Rectal smooth muscle tissue (tissue), 1 donor: Measurements from ENCODE around the gene DRD5.
"Not testable (repeated sequence)": the region's sequence is repeated elsewhere in the genome, so short reads cannot be mapped to it uniquely, and the experiment has no call there.

ENCODE experiments used
- H3K27ac ChIP-seq: one replicate; pipeline ENCODE4 v1.7.0; 2013; ENCODE audit warnings: low read depth, low read length, inconsistent platforms
- H3K27me3 ChIP-seq: one replicate; pipeline ENCODE4 v1.7.0; 2013; ENCODE audit warnings: low read length; ENCODE audit not compliant: control insufficient read depth, insufficient read depth
- H3K36me3 ChIP-seq: one replicate; pipeline ENCODE4 v1.7.0; 2013; ENCODE audit warnings: low read length; ENCODE audit not compliant: control insufficient read depth, insufficient read depth
- H3K4me1 ChIP-seq: one replicate; pipeline ENCODE4 v1.7.0; 2013; ENCODE audit warnings: low read length; ENCODE audit not compliant: control insufficient read depth, insufficient read depth
- H3K4me3 ChIP-seq: one replicate; pipeline ENCODE4 v1.7.0; 2013; ENCODE audit warnings: low read length
- H3K9ac ChIP-seq: one replicate; pipeline ENCODE4 v1.7.0; 2013; ENCODE audit warnings: low read length

The DRD5 gene

DNA sequence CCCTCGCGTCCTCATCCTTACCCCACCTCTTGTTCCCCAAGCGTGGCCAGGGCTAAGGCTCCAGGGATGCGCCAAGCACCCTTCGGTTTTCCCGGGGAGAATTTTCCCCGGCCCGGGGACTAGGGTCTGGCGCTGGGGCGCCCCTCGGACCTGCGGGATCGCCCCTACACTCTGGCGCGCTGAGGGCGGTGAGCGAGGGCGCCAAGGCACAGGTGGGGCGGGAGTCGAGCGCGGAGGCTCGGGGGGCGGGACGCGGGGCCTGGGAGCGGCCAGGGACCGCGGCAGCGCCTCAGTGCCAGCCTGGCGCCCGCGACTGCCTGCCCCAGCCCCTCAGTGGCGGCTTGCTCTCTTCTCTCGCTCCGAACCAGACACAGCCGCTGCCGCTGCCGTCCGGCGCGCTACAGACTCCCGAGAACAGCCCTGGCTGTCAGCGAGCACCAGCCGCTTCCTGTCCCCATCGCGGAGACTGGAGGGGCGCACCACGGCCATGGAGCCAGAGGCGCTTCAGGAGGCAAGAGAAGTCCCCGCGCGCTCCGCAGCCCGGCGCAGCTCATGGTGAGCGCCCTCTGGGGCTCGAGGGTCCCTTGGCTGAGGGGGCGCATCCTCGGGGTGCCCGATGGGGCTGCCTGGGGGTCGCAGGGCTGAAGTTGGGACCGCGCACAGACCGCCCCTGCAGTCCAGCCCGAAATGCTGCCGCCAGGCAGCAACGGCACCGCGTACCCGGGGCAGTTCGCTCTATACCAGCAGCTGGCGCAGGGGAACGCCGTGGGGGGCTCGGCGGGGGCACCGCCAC is at the start of gene DRD5:
TSS of gene DRD5 (plus strand) at position 292 of the 793 bp plus-strand sequence. CDS start at position 688, 396 bp downstream.
- Histone ChIP-seq H3K4me1 (no peaks in the 10 kb centered on the region), H3K27ac (no peak within 1 kb of the TSS), H3K27me3 (peaks cover 5% of the 10 kb centered on the region), H3K4me3 (no peak within 1 kb of the TSS), H3K36me3 (no peaks in the 10 kb centered on the region), H3K9ac (no peak within 1 kb of the TSS)

DNA sequence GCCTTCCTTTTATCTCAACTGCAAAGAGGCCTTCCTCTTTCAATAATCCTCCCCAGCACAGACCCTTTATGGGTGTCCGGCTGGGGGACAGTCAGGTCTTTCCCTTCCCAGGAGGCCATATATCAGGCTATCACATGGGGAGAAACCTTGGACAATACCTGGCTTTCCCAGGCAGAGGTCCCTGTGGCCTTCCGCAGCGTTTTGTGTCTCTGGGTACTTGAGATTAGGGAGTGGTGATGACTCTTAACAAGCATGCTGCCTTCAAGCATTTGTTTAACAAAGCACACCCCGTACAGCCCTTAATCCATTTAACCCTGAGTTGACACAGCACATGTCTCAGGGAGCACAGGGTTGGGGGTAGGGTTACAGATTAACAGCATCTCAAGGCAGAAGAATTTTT is 49.2 kb upstream of the DRD5 start:
- not testable (repeated sequence) for H3K27ac ChIP-seq, H3K36me3 ChIP-seq, H3K4me1 ChIP-seq, H3K9ac ChIP-seq, H3K27me3 ChIP-seq, H3K4me3 ChIP-seq

DNA sequence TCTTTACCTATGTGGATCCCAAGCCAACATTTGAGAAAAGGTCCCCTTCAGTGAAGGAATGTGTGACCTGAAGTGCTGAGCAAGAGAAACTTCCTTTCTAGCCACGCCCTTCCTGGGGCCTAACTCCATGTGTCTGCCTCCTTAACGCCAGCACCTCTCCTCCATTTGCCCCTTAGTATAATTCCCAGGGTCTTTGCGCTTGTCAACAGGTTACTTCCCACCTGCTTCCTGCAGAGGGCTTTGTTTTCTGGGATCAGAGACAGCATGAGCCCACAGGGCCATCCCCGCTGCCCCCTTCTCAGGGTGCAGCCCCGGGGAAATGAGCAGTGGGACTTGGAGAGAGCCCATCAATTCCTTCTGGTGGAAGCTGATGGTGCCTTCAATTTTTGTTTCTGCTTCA is 45.9 kb upstream of the DRD5 start:
- no peak overlapping the region for H3K27ac ChIP-seq

DNA sequence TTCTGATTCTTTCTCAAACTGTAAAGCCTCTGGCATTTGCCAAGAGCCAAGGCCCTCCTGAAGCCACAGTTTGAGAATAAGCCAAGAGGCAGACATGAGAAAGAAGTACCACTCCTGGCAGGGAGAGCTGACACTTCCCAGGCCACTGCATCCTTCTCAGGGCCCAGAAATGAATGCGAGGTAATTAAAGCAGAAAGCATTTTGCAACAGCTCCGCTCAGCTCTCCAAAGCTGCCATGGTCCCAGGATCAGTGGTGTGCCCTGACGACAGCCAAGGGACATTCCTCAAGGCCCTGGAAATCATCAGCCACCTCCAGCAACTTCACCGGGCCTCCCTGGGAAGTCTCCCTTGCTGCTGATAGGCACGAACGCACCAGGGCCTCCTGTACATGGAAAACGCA is 44.2 kb upstream of the DRD5 start:
- H3K36me3 ChIP-seq, H3K4me1 ChIP-seq: not testable (repeated sequence)

More for the DNA sequence above, 45.9 kb upstream of the DRD5 start:
- no peaks in the 10 kb centered on the region for H3K27me3 ChIP-seq
- H3K9ac ChIP-seq: no peak overlapping the region
- no peaks in the 10 kb centered on the region for H3K4me1 ChIP-seq
- H3K4me3 ChIP-seq: no peak overlapping the region
- no peaks in the 10 kb centered on the region for H3K36me3 ChIP-seq

DNA sequence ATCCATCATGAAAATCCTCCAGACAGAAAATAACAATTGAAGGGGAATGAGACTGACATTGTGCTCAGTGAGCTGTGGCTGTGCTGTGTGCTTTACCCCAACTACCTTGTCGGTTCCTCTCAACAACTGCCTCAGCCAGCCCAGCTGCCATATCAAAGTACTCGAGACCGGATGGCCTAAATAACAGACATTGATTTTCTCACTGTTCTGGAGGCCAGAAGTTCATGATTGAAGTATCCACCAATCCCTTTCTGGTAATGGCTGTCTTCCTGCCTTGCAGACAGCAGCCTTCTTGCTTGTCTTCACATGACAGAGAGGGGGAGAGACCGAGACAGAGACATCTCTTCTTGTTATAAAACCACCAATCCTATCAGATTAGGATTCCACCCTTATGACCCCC is 37.6 kb upstream of the DRD5 start:
- not testable (repeated sequence) for H3K27ac ChIP-seq, H3K4me1 ChIP-seq, H3K4me3 ChIP-seq, H3K36me3 ChIP-seq, H3K9ac ChIP-seq, H3K27me3 ChIP-seq

More for the DNA sequence above, 44.2 kb upstream of the DRD5 start:
- not testable (repeated sequence) for H3K4me3 ChIP-seq, H3K27me3 ChIP-seq, H3K9ac ChIP-seq, H3K27ac ChIP-seq

DNA sequence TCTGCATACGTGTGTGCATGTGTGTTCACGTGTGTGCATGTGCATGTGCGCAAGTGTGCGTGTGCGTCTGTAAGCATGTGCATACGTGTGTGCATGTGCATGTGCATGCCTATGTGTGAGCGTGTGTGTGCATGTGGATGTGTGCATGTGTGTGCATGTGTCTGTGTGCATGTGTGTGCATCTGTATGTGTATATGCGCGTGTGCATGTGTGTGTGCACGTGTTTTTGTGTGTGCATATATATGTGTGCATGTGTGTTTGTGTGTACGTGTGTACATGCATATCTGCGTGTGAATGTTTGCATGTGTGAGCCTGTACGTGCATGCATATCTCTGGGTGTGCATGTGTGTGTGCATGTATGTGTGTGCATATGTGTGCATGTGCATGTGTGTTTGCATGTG is 35.7 kb upstream of the DRD5 start:
- no peak overlapping the region for H3K4me3 ChIP-seq
- no peaks in the 10 kb centered on the region for H3K4me1 ChIP-seq
- H3K27ac ChIP-seq: no peak overlapping the region
- no peaks in the 10 kb centered on the region for H3K36me3 ChIP-seq
- H3K27me3 ChIP-seq: no peaks in the 10 kb centered on the region
- no peak overlapping the region for H3K9ac ChIP-seq

DNA sequence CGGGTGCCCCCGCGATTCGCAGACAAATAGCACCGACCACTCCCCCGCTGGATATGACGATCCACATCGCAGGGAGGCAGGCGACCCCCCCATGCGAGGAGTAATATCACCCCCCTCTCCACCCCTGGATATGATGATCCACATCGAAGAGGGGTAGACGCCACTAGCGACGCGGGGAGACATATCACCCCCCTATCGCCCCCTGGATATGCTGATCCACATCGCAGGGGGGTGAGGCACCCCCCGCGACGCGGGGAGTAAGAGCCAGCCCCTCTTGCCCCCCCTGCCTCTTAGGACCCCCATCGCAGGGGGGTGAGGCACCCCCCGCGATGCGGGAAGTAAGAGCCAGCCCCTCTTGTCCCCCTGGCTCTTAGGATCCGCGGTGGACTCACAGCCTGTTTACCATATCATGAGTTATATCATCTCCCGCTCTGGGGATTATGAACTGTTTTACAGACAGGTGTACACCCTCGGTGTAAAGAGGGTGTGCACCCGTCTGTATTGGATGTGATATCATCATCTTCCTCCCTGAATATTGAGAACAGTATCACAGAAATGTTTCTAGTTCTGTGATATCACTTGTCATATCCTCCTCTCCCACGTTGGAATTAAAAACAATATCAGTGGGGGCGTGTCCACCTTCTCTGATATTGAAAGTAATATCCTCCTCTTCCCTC is 22.7 kb upstream of the DRD5 start:
- Histone ChIP-seq H3K4me3 (no peak overlapping the region), H3K9ac (no peak overlapping the region), H3K4me1 (no peaks in the 10 kb centered on the region), H3K27ac (no peak overlapping the region), H3K27me3 (no peaks in the 10 kb centered on the region), H3K36me3 (no peaks in the 10 kb centered on the region)

DNA sequence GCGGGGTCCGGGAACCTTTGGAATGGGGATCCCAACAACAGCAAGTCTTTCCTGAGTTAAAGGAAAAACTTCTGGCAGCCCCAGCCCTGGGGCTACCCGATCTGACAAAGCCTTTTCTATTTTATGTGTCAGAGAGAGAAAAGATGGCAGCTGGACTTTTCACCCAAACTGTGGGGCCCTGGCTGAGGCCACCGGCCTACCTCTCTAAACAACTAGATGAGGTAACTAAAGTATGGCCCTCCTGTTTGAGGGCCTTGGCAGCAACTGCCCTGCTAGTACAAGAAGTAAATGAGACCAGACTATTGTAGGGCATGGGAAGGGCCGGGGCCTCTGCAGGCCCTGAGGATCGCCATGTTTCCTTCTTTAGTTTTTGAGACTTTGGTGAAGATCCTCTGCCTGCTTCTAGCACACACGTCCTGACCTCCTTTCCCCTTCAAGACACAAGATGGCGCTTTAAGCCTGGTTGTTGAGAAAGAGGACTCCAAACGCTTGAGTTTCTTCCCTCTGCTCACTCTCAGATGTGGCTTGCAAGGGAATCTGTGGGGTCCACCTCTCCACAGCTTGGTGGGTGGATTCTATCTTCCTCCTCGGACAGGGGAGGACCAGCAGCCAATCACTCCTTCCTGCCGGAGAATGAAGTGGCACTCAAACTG is 18.5 kb upstream of the DRD5 start:
- Histone ChIP-seq H3K36me3 (no peaks in the 10 kb centered on the region), H3K4me3 (no peak overlapping the region), H3K27me3 (no peaks in the 10 kb centered on the region), H3K9ac (no peak overlapping the region), H3K27ac (no peak overlapping the region), H3K4me1 (no peaks in the 10 kb centered on the region)

DNA sequence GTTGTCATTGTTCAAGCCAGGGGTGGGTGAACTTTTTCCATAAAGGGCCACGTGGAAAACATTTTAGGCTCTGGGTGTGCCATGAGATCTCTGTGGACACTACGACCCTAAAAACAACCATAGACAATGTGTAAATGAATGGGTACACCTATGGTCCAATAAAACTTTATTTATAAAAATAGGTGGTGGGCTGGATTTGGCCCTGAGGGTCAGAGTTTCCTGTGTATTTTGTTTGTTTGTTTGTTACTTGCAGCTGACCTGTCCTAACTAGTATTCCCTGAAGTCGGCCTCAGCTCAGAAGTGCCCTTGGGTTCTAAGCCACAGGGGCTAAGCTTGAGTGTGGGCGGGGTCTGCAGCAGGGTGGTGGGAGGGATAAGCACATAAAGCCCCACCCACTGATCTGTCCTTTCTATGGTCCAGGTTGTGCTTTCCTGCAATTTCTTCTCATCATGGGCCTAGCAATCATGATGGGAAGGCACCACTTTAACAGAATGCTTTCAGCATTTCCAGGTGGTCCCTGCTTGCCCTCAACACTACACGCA is 17.2 kb upstream of the DRD5 start:
- Histone ChIP-seq H3K9ac (no peak overlapping the region), H3K4me3 (no peak overlapping the region), H3K4me1 (no peaks in the 10 kb centered on the region), H3K27me3 (no peaks in the 10 kb centered on the region), H3K27ac (no peak overlapping the region), H3K36me3 (no peaks in the 10 kb centered on the region)

DNA sequence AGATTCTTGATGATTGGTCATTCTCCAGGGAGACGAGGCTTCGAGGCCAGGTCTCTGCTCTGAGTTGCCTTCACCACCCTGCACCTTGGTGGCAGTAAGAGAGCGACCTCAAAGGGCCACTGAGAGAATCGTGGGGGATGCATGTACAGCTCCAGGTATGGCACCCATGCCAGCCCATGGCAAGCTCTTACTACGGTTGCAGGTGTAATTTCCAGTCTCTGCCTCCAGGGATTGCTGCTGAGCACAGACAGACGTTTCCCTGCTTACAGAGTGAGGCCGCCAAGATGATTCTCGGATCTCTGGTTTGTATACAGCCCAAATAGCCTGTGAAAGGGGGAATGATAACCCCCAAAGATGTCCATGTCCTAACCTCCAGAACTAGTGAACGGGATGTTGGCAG is 16.3 kb upstream of the DRD5 start:
- H3K9ac ChIP-seq: no peak overlapping the region
- H3K4me3 ChIP-seq: no peak overlapping the region
- H3K4me1 ChIP-seq: no peaks in the 10 kb centered on the region
- no peak overlapping the region for H3K27ac ChIP-seq
- H3K36me3 ChIP-seq: no peaks in the 10 kb centered on the region
- no peaks in the 10 kb centered on the region for H3K27me3 ChIP-seq

DNA sequence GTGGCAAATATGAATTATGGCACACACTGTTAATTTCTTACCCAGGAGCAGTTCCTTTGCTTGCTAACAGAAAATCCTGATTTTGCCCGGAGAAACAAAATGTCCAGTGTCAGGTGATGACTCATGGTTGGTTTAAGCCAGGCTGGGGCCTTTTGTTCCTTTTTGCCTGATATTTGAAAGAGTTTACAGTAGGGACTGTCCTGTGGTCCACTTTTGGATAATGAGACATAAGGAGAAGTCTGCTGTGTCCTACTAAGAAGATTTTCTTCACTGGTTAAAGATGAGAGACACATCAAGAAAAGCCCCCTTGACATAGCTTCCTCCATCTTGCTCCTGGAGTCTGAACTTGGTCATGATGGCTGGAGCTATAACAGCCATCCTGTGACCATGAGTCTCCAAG is 12.1 kb upstream of the DRD5 start:
- H3K36me3 ChIP-seq: no peaks in the 10 kb centered on the region
- H3K9ac ChIP-seq: no peak overlapping the region
- H3K27me3 ChIP-seq: no peaks in the 10 kb centered on the region
- no peak overlapping the region for H3K4me3 ChIP-seq
- H3K27ac ChIP-seq: no peak overlapping the region
- H3K4me1 ChIP-seq: no peaks in the 10 kb centered on the region

DNA sequence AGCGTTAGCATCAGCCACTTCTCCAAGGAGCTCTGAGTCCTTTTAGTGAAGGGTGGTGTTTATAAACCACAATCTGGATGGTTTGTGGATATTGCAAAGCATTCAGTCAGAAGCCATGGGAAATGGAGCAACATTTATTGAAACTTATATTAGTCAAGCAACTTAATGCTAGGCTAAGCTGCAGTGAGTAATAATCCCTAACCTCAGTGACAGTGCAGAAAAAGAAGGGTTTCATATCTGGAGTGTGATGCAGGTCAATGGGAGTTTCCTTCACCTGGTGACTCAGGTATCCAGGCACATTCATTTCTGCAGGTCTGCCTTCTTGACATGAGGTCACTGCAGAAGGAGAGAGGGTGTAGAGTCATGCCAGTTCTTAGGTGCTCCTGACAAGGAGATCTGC is 10.4 kb upstream of the DRD5 start:
- no peak overlapping the region for H3K4me3 ChIP-seq
- H3K4me1 ChIP-seq: no peaks in the 10 kb centered on the region
- no peaks in the 10 kb centered on the region for H3K27me3 ChIP-seq
- H3K27ac ChIP-seq: no peak overlapping the region
- no peaks in the 10 kb centered on the region for H3K36me3 ChIP-seq
- no peak overlapping the region for H3K9ac ChIP-seq
